ENCODE measurements around the gene TRABD2A. TPM values are rescaled to one million over a fixed set of nuclear protein-coding genes. Genes with fewer than 3 reads are reported as not detected.
A peak's percentile ranks its signal among the peaks of the same experiment; 100 is the strongest.

TRABD2A gene
- total RNA-seq (not detected in 2 replicates), polyA plus RNA-seq (not detected in 2 replicates)

- no peak within 1 kb of the TSS for H3K27ac ChIP-seq
- H3K9me3 ChIP-seq (ENCODE audit: low read depth) = no peaks in the 10 kb centered on the region
- H3K27me3 ChIP-seq = peaks cover 90% of the 10 kb centered on the region
- DNase-seq (ENCODE audit: low read depth in 1 of 2, low spot score in 1 of 2) = peak in 1 of 2 donors; percentile 25
- H3K4me1 ChIP-seq (ENCODE audit: low read depth) = peaks cover 10% of the 10 kb centered on the region
- no peaks in the 10 kb centered on the region for H3K36me3 ChIP-seq
- no peak for TF ChIP-seq CTCF (IDR thresholded peaks at IDR 0.05; ENCODE audit: low read depth, low read length)
- peak within 1 kb of the TSS; percentile 39 for H3K4me3 ChIP-seq
Measured at GRCh38 chr2:84880645-84881521, at the start of gene TRABD2A. TSS of gene TRABD2A (minus strand) at chr2:84881084. CDS start at chr2:84881039, 45 bp downstream.

- H3K4me3 ChIP-seq = no peak overlapping the region
Measured at GRCh38 chr2:84927275-84927627, 46.4 kb upstream of the TRABD2A start.

GRCh38 chr2:84925724-84926376, 45.0 kb upstream of the TRABD2A start:
- DNase-seq (ENCODE audit: low read depth in 1 of 2, low spot score in 1 of 2) = peak; percentile 91 to 96
- H3K4me3 ChIP-seq = no peak overlapping the region

More at GRCh38 chr2:84927275-84927627, 46.4 kb upstream of the TRABD2A start:
- TF ChIP-seq CTCF (IDR thresholded peaks at IDR 0.05; ENCODE audit: low read depth, low read length) = no peak
- no peaks in the 10 kb centered on the region for H3K4me1 ChIP-seq (ENCODE audit: low read depth)
- peaks cover 6% of the 10 kb centered on the region for H3K27me3 ChIP-seq
- no peak for DNase-seq (ENCODE audit: low read depth in 1 of 2, low spot score in 1 of 2)
- H3K36me3 ChIP-seq = no peaks in the 10 kb centered on the region
- H3K9me3 ChIP-seq (ENCODE audit: low read depth) = no peaks in the 10 kb centered on the region
- no peak overlapping the region for H3K27ac ChIP-seq

GRCh38 chr2:84925336-84925723, 44.4 kb upstream of the TRABD2A start:
- no peak for TF ChIP-seq CTCF (IDR thresholded peaks at IDR 0.05; ENCODE audit: low read depth, low read length)
- DNase-seq (ENCODE audit: low read depth in 1 of 2, low spot score in 1 of 2) = no peak
- Histone ChIP-seq H3K27ac (no peak overlapping the region), H3K36me3 (no peaks in the 10 kb centered on the region), H3K9me3 (ENCODE audit: low read depth) (no peaks in the 10 kb centered on the region), H3K27me3 (peaks cover 6% of the 10 kb centered on the region), H3K4me3 (no peak overlapping the region), H3K4me1 (ENCODE audit: low read depth) (no peaks in the 10 kb centered on the region)

More at GRCh38 chr2:84925724-84926376, 45.0 kb upstream of the TRABD2A start:
- no peaks in the 10 kb centered on the region for H3K36me3 ChIP-seq
- H3K4me1 ChIP-seq (ENCODE audit: low read depth) = no peaks in the 10 kb centered on the region
- H3K27ac ChIP-seq = no peak overlapping the region
- no peaks in the 10 kb centered on the region for H3K9me3 ChIP-seq (ENCODE audit: low read depth)
- H3K27me3 ChIP-seq = peaks cover 6% of the 10 kb centered on the region
- peak; percentile 86 for TF ChIP-seq CTCF (IDR thresholded peaks at IDR 0.05; ENCODE audit: low read depth, low read length)

GRCh38 chr2:84924173-84925106, 43.6 kb upstream of the TRABD2A start:
- H3K4me3 ChIP-seq = no peak overlapping the region
- peak in 1 of 2 donors; percentile 68 for DNase-seq (ENCODE audit: low read depth in 1 of 2, low spot score in 1 of 2)

More at GRCh38 chr2:84924173-84925106, 43.6 kb upstream of the TRABD2A start:
- Histone ChIP-seq H3K36me3 (no peaks in the 10 kb centered on the region), H3K27me3 (peaks cover 6% of the 10 kb centered on the region), H3K4me1 (ENCODE audit: low read depth) (no peaks in the 10 kb centered on the region), H3K9me3 (ENCODE audit: low read depth) (no peaks in the 10 kb centered on the region), H3K27ac (no peak overlapping the region)
- no peak for TF ChIP-seq CTCF (IDR thresholded peaks at IDR 0.05; ENCODE audit: low read depth, low read length)
